C4-2B (cell line): ENCODE results near the gene MOCS1.

Experiments used
- CTCF ChIP-seq: fragments of 450-650 bp; conservative IDR thresholded peaks from 2 replicates; pipeline ENCODE4 v1.5.1; 2017; ENCODE audit warnings: mild to moderate bottlenecking
- ZFX ChIP-seq: fragments of 450-650 bp; IDR thresholded peaks from 2 replicates; pipeline ENCODE4 v1.6.1; 2017

- no peak for TF ChIP-seq CTCF
- no peak for TF ChIP-seq ZFX
Observed at GRCh38 chr6:39947611-39948068, 13.4 kb upstream of the MOCS1 start.
